IPS DF 4.7 (cell line): ENCODE results near the gene MYO3B.

ENCODE experiments used
- DNase-seq: peaks from one replicate; pipeline ENCODE4 v3.0.0-alpha.2; 2013; ENCODE audit warnings: low spot score; ENCODE audit errors: extremely low read depth

The MYO3B gene

DNA sequence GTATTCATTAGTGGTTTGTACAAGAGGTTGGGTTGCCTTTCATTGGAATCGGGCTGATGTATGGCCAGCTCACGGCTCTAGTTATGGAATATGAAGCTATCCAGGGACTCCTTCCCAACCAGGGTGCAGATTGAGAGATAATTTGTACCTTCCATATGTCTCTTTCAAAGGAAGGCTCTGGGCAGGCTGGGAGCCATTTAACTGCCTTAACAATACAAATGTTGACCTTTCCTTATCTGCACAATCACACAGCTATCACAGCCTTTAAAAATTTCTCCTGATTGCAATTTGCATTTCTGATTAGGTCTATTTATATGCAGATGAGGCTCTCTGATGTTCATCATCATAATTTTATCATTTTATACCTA lies 58.7 kb downstream of the MYO3B start:
- DNase-seq, result no peak

GRCh38 chr2:170237572-170238120 lies 59.7 kb downstream of the MYO3B start:
- no peak for DNase-seq

DNA sequence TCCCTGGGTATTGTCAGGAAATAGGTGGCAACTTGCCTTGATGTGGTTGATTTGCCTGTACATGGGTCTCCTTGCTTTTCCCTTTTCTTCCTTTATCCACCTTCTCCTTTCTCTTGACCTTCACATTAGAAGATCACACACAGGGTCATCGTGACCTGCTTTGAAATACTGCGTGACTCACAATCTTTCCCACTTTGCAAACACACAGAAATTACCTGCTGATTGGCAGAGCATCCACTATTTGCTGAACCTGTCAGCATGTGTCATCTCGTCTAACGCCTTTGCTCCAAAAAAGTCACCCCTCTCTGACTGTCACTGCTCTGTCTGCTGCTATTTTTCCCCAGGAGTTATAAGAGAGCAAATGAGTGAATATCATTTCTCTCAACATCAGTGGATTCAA lies 60.8 kb downstream of the MYO3B start:
- no peak for DNase-seq

- no peak for DNase-seq
These were observed 62.7 kb downstream of the MYO3B start for GRCh38 chr2:170240629-170241028.

DNA sequence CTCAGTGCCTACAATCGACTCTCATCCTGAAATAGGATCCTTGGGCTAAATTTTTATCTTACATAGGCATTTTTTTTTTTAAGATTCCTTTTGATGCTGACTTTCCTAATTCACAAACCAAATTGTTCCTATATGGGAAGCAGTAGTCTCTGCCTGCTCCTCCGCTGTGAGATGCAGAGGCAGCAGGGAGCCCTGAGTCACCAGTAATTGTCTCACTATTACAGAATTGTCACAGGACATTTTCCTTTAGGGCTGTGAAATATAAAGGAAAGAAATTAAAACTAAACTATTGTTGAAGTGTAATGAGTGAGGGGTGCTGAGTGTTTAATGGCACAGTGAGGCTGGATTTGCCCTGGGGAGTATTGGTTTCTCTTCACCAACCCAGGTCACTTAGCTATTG lies 63.8 kb downstream of the MYO3B start:
- no peak for DNase-seq

GRCh38 chr2:170243118-170243837 lies 65.3 kb downstream of the MYO3B start:
- DNase-seq, result no peak

DNA sequence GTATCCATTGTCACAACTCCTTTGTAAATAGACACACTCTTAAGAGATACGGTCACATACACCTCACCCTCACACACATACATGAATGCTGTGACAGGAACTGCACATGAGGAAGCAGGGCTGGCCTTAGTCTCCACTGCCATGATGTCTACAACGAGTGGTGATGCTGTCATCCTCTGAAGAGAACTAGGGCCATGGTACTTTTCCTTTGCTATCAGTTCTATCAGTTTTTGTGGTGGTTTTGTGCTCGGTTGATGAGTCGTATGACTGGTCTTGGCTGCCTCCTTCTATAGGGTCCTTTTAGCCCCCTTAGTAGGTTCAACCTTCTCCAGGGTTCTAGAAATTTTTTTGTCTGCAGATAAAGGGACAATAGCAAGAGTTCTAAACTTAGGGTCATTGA lies 66.0 kb downstream of the MYO3B start:
- no peak for DNase-seq

DNA sequence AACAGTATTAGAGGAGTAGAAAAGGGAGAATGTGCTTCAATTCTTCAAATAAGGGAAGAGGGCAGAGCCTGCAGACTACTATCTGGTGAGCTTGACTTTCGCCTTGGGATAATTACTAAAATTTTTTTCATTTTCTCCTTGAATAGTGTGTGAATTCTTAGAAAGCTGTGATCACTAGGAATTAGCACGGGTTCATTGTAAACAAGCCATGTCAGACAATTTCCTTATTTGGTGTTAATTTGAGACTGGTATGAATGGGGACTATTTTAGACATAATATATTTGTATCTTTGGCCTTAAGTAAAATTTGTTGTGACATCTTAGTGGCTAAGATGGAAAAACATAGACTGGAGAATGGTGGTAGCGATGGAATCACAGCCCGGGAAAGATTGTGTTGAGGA lies 66.6 kb downstream of the MYO3B start:
- no peak for DNase-seq

- DNase-seq, result no peak
These were observed 67.4 kb downstream of the MYO3B start for GRCh38 chr2:170245312-170245711.

DNA sequence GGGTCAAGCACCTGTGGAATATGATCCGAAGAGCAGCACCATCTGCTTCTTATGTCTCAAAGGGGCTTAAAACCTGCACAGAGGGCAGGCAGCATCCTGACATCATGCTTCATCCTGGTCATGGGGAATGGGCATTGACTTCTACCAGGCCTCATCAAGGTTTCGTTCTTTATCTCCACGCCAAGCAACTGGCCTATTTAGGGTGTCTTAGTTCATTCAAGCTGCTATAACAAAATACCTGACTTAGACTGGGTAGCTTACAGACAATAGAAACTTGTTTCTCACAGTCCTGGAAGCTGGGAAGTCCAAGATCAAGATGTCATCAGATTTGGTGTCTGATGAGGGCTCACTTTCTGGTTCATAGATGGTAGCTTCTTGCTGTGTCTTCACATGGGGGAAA lies 69.4 kb downstream of the MYO3B start:
- DNase-seq, result no peak

DNA sequence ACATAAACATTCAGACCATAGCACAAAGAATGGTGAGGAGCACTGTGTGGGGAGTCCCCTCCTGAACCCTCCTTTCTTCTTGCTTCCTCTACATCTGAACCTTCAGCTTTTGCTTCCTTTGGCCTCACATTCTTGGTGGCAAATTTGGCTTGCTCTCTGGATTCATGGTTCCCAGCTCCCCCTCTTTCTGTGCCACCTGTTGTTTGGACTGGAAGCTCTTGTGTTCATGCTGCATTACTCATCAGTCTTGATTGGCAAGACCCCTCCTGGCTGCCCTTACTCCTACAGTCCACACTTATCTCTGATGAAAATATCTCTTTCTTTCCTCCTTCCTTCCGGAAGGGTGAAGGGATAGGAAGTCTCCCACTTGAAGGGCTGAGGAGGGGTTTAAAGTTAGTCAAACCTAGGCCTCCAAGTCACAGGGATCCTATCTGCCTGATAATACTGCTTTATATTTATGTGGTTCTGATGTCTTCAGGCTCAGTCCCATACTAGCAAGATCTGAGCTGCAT lies 70.0 kb downstream of the MYO3B start:
- no peak for DNase-seq

- no peak for DNase-seq
These were observed 70.8 kb downstream of the MYO3B start for GRCh38 chr2:170248574-170249393.

- DNase-seq, result no peak
These were observed 71.8 kb downstream of the MYO3B start for GRCh38 chr2:170249761-170250160.

- DNase-seq, result no peak
These were observed 72.6 kb downstream of the MYO3B start for GRCh38 chr2:170250584-170250983.

- DNase-seq, result no peak
These were observed 74.5 kb downstream of the MYO3B start for GRCh38 chr2:170252414-170252813.

GRCh38 chr2:170253721-170254230 lies 75.8 kb downstream of the MYO3B start:
- DNase-seq, result no peak

DNA sequence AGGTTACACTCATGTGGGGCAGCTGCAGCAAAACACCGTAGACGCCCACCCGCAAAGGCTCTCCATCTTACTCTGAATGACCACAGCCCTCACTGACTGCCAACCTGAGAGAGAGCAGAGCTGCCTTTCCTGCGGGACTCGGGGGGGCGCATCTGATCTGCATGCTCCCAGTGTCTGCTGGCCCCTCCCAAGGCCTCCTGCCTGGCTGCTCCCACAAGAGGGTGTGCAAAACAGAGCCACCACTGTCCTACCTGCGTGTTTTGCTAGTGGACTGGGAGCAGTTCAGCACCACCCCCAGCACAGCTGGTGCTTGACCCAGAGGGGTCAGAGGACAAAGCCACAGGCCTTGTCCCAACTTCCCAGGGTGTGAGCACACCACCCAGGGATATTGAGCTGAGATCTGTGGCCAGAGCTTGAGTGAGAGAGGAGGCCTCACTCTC lies 76.4 kb downstream of the MYO3B start:
- DNase-seq, result no peak

DNA sequence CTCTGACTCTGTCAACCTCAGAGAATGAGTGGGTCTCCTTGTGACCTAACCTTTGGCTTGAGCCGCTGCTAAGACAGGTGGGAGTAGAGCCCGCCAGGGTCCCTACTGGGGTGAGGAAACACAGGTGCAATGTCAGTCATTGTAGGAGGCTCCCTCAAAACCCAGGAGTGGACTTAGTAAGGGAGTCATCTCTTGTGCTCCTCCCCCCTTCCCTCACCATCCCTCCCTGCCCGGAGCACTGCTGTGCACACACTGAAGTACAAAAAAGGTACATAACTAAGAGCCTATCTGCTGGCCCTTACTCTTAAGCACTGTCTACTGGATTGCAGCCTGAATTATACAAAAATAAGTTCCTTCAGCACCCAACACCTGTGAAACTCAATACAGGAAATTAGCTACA lies 77.2 kb downstream of the MYO3B start:
- DNase-seq, result no peak

DNA sequence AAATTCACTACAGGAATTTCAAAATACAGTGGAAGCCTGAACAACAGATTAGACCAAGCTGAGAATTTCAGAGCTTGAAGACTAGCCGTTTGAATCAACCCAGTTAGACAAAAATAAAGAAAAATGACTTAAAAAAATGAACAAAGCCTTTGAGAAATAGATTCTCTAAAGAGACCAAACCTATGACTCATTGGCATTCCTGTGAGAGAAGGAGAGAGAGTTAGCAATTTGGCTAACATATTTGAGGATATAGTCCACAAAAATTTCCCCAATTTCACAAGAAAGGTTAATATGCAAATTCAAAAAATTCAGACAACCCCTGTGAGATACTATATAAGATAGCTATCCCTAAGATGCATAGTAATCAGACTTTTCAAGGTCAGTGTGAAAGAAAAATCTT lies 78.0 kb downstream of the MYO3B start:
- no peak for DNase-seq

- no peak for DNase-seq
These were observed 80.4 kb downstream of the MYO3B start for GRCh38 chr2:170258382-170258781.

DNA sequence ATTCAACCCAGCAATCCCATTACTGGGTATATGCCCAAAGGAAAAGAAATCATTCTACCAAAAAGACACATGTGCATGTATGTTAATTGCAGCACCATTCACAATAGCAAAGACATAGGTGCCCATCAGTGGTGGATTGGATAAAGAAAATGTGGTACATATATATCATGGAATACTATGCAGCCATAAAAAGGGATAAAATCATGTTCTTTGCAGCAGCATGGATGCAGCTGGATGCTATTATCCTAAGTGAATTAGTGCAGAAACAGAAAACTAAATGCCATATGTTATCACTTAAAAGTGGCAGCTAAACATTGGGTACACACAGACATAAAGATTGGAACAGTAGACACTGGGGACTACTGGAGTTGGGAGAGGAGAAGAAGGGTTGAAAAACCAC lies 82.2 kb downstream of the MYO3B start:
- no peak for DNase-seq

- DNase-seq, result no peak
These were observed 83.6 kb downstream of the MYO3B start for GRCh38 chr2:170261566-170261965.
